Mucosa of descending colon (tissue), 3 donors: ENCODE results near the gene DUSP14. TPM values are rescaled to one million over a fixed set of nuclear protein-coding genes. Genes with fewer than 3 reads are reported as not detected.

Experiments
- ATAC-seq: fragments of 200-7000 bp; cut with Tn5 transposase; one replicate; pipeline ENCODE4 v1.9.1; 2020; ENCODE audit warnings: mild to moderate bottlenecking, moderate library complexity
- DNase-seq, 3 donors: peaks; one replicate each; pipeline ENCODE4 v3.0.0-alpha.2; 2020
- H3K36me3 ChIP-seq: fragments of 200-600 bp; one replicate; pipeline ENCODE4 v1.8.0; 2021; ENCODE audit warnings: low read depth, mild to moderate bottlenecking
- H3K4me1 ChIP-seq: fragments of 200-600 bp; one replicate; pipeline ENCODE4 v1.8.0; 2021; ENCODE audit warnings: low read depth, mild to moderate bottlenecking
- H3K4me3 ChIP-seq: fragments of 200-600 bp; one replicate; pipeline ENCODE4 v1.8.0; 2021; ENCODE audit warnings: mild to moderate bottlenecking
- H3K9me3 ChIP-seq: fragments of 200-600 bp; one replicate; pipeline ENCODE4 v1.8.0; 2021; ENCODE audit warnings: mild to moderate bottlenecking
- intact Hi-C, 2 donors: fragments of 100-400 bp; cut with DNase I in 1 of 2; cut with micrococcal nuclease in 1 of 2; formaldehyde crosslinking; loops; one replicate each; pipeline versions ENCODE4 v1.11.0 to v1.11.1; 2022; cut with DNase I, micrococcal nuclease
- total RNA-seq, 3 donors: library from RNA; stranded (reverse); fragmentation: NEBNext Ultra II Directional in 2 of 3; extraction: Animal tissue kit (Norgen Biotek cat#: 25700) in 2 of 3; gene quantifications; one replicate each; pipeline versions ENCODE4 v1.2.1 to v1.2.4, GENCODE V29; 2021 to 2023
- TF ChIP-seq, protein P1 (sequence below): fragments of 200-600 bp; IDR thresholded peaks from one replicate; pipeline ENCODE4 v1.8.0; 2022; ENCODE audit warnings: antibody characterized with exemption, mild to moderate bottlenecking
- donor health status: DM: no; HTN: no; CAD: no; lungs with moderate emphysema.
- donor health status: DM: no; HTN: no; CAD: no.
- donor health status: DM: no; HTN: yes; CAD: no.

DUSP14 gene
- total RNA-seq, 3 donors from 2014 or later = 0.81 to 8.2 (median 1.8) TPM

DNA sequence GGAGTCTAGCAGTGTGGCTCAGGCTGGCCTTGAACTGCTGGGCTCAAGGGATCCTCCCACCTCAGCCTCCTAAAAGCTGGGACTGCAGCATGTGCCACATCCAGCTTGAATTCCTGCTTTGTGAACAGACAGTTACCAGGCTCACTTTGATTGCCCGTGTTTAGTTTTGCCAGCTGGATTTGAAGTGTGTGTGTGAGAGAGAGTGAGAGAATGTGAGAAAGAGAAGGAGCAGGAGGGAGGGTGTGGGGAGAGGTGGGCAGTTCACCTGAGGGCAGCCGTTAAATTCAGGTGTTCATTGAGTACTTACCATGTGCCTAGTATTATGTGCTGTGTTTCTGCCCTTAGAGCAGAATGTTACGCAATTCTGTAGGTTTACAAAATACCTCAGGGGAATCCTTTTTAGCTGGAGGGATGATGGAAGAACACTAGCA, 4.7 kb downstream of the DUSP14 start:
- Histone ChIP-seq H3K36me3 (no peaks in the 10 kb centered on the region), H3K4me1 (peaks cover 3% of the 10 kb centered on the region), H3K4me3 (no peak overlapping the region), H3K9me3 (no peaks in the 10 kb centered on the region)
- TF ChIP-seq, protein P1, sequence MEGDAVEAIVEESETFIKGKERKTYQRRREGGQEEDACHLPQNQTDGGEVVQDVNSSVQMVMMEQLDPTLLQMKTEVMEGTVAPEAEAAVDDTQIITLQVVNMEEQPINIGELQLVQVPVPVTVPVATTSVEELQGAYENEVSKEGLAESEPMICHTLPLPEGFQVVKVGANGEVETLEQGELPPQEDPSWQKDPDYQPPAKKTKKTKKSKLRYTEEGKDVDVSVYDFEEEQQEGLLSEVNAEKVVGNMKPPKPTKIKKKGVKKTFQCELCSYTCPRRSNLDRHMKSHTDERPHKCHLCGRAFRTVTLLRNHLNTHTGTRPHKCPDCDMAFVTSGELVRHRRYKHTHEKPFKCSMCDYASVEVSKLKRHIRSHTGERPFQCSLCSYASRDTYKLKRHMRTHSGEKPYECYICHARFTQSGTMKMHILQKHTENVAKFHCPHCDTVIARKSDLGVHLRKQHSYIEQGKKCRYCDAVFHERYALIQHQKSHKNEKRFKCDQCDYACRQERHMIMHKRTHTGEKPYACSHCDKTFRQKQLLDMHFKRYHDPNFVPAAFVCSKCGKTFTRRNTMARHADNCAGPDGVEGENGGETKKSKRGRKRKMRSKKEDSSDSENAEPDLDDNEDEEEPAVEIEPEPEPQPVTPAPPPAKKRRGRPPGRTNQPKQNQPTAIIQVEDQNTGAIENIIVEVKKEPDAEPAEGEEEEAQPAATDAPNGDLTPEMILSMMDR = no peak
- intact Hi-C loops = no loop called here
- ATAC-seq (no peak), DNase-seq (no peak)

DNA sequence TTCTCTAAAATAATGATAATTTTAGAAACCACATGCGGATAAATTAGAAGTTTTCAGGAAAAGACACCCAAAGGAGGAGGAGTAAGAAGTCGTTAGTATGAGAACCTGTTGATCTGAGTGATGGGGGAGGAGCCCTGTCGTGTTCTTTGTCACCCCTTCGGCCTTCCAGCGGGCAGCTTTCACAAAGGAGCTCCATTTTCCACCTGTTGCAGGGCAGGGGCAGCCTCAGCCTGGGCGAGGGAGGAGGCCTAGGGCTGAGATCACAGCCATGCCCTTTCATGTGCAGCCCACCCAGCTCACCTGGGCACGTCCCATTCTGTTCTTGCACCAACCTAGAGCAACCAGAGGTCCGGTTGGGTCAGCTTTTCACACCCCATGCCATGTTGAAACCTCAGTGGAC, 5.3 kb downstream of the DUSP14 start:
- intact Hi-C loops = no loop called here
- TF ChIP-seq, protein P1 = no peak
- ATAC-seq (no peak), DNase-seq (no peak)
- Histone ChIP-seq H3K4me3 (no peak overlapping the region), H3K9me3 (no peaks in the 10 kb centered on the region), H3K36me3 (no peaks in the 10 kb centered on the region), H3K4me1 (peaks cover 3% of the 10 kb centered on the region)

DNA sequence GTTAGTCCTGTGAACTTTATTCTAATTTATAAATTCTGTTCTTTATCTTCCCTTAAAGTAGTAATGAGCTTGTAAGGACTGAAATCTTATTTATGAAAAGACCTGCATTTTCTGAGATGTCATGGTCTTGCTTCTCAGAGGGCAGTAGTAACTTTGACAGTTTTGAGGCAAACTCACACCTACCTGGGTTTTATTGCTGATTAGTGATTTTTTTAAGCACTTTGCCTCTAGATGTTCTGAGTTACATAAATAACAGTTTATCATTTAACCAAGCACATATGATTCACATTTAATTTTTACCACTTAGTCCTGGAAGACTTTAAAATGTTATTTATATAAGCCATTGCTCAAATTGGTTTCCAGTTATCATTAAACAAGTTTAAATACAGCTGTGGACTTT, 10.7 kb downstream of the DUSP14 start:
- TF ChIP-seq, protein P1 = no peak
- Histone ChIP-seq H3K36me3 (no peaks in the 10 kb centered on the region), H3K4me3 (no peak overlapping the region), H3K9me3 (no peaks in the 10 kb centered on the region), H3K4me1 (no peaks in the 10 kb centered on the region)
- DNase-seq = no peak
- intact Hi-C loops = no loop called here
- ATAC-seq = no peak

DNA sequence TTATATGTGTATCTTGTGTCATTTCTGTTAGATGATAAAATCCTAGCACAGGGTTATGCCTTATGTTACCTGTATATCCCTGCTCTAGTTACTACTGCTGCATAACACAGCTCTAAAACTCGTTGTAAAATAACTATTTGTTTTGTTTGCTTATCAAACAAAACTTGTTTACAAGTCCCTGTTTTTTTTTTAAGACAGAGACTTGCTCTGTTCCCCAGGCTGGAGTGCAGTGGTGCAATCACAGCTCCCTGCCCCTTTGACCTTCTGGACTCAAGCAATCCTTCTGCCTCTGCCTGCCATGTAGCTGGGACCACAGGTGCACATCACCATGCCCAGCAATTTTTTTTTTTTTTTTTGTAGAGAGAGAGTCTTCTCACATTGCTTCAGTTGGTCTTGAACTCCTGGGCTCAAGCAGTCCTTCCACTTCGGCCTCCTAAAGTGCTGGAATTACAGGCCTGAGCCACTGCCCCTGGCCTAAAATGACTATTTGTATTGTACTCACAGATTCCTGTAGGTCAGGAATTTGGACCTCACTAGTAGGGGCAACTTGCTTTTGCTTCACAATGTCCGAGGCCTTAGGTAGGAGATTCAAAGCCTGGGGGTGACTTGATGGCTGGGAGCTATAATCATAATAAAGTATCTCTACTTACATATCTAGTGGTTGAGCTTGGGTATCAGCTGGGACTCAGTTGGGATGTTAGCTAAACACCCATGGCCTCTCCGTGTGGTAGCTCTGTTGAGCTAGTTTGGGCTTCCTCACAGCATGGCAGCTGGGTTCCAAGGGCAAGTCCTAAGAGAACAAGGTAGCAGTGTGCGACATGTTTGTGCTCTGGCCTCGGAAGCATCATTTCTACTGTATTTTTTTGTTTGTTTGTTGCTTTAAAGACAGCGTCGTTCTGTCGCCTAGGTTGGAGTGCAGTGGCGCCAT, 12.6 kb downstream of the DUSP14 start:
- Histone ChIP-seq H3K36me3 (no peaks in the 10 kb centered on the region), H3K4me3 (no peak overlapping the region), H3K9me3 (no peaks in the 10 kb centered on the region), H3K4me1 (no peaks in the 10 kb centered on the region)
- ATAC-seq (no peak), DNase-seq (no peak)
- TF ChIP-seq, protein P1 = no peak
- intact Hi-C loops = no loop called here

DNA sequence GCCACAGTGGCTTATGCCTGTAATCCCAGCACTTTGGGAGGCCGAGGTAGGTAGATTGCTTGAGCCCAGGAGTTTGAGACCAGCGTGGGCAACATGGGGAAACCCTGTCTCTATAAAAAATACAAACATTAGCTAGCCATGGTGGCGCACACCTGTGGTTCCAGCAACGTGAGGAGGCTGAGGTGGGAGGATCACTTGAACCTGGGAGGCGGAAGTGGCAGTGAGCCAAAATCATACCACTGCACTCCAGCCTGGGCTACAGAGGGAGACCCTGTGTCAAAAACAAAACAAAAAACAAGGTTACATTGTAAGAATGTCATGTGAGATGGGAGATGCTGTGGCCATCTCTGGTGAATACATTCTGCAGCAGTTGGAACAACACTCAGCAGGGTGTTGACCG, 13.5 kb downstream of the DUSP14 start:
- intact Hi-C loops = no loop called here
- DNase-seq = no peak

More for the DNA sequence above, 13.5 kb downstream of the DUSP14 start:
- Histone ChIP-seq H3K4me1 (no peaks in the 10 kb centered on the region), H3K36me3 (no peaks in the 10 kb centered on the region), H3K9me3 (no peaks in the 10 kb centered on the region), H3K4me3 (no peak overlapping the region)
- TF ChIP-seq, protein P1 = no peak
- ATAC-seq = no peak
